Psoas muscle (tissue), 8 donors: ENCODE results near the gene SPIRE2. TPM values are rescaled to one million over a fixed set of nuclear protein-coding genes. Genes with fewer than 3 reads are reported as not detected.
"Not testable (repeated sequence)": the region's sequence is repeated elsewhere in the genome, so short reads cannot be mapped to it uniquely, and the experiment has no call there.

Source experiments
- ATAC-seq, 4 donors: fragments of 200-7000 bp; cut with Tn5 transposase; one replicate each; pipeline ENCODE4 v1.9.1; 2020; ENCODE audit warnings: moderate library complexity in 3 of 4, mild to moderate bottlenecking in 2 of 4
- DNase-seq, 2 donors: peaks; one replicate each; pipeline ENCODE4 v3.0.0-alpha.2; 2020
- H3K27ac ChIP-seq: fragments of 200-600 bp; one replicate; pipeline ENCODE4 v1.8.0; 2022
- H3K27me3 ChIP-seq, 3 donors: fragments of 200-600 bp in 1 of 3; one replicate each; pipeline versions ENCODE4 v1.6.1 to v1.8.0; 2013 to 2022; ENCODE audit warnings: low read length in 2 of 3, mild to moderate bottlenecking in 2 of 3, moderate library complexity in 1 of 3; ENCODE audit not compliant: insufficient read depth in 3 of 3
- H3K36me3 ChIP-seq, 2 donors: fragments of 200-600 bp in 1 of 2; one replicate each; pipeline versions ENCODE4 v1.6.1 to v1.8.0; 2013 to 2022; ENCODE audit warnings: low read depth in 1 of 2, mild to moderate bottlenecking in 1 of 2, moderate library complexity in 1 of 2; ENCODE audit not compliant: insufficient read depth in 1 of 2
- H3K4me1 ChIP-seq: fragments of 200-600 bp; one replicate; pipeline ENCODE4 v1.8.0; 2022
- H3K4me3 ChIP-seq: fragments of 200-600 bp; one replicate; pipeline ENCODE4 v1.8.0; 2022; ENCODE audit warnings: mild to moderate bottlenecking
- H3K9me3 ChIP-seq: fragments of 200-600 bp; one replicate; pipeline ENCODE4 v1.8.0; 2022
- CTCF ChIP-seq: fragments of 200-600 bp; IDR thresholded peaks from one replicate; pipeline ENCODE4 v1.8.0; 2022; ENCODE audit warnings: antibody characterized with exemption
- WGBS, 3 donors: extraction: QIAGEN DNeasy Blood & Tissue Kit; methylation state at CpG; one replicate each; pipeline versions ENCODE4 v1.1.6 to v1.1.7; 2013; 5-methylcytosine and 5-hydroxymethylcytosine counted together
- intact Hi-C, 2 donors: fragments of 100-400 bp; cut with DNase I; formaldehyde crosslinking; loops; one replicate each; pipeline versions ENCODE4 v1.11.0 to v1.14.2; 2022
- polyA plus RNA-seq, 3 donors: library from polyadenylated mRNA; stranded (reverse); fragments of 200-250 nt; gene quantifications; one replicate each; pipeline ENCODE4 v1.2.3, GENCODE V29; 2013
- total RNA-seq, 4 donors: library from RNA; stranded (reverse); fragmentation: NEBNext Ultra II Directional in 2 of 4; extraction: Animal tissue kit (Norgen Biotek cat#: 25700) in 2 of 4; gene quantifications; one replicate each; pipeline versions ENCODE4 v1.2.1 to v1.2.4, GENCODE V29; 2021 to 2023
- donor health status: healthy with polysubstance abuse.
- donor health status: DM: no; HTN: no; CAD: no; lungs with moderate emphysema.
- donor health status: Bipolar disorder and iron deficiency.
- donor health status: healthy.
- donor health status: DM: yes; HTN: yes; CAD: no.
- donor health status: DM: no; HTN: no; CAD: no.
- donor health status: DM: no; HTN: no; CAD: no.
- donor health status: DM: yes; HTN: yes; CAD: no.

SPIRE2 gene
- total and polyA plus RNA-seq, 7 donors = 0.14 to 0.48 (median 0.25) TPM; not detected in 1

GRCh38 chr16:89805136-89805905, 23.0 kb upstream of the SPIRE2 start:
- H3K27me3 ChIP-seq = no peaks in the 10 kb centered on the region
- TF ChIP-seq CTCF = no peak
- ATAC-seq (no peak), DNase-seq (no peak)
- 87 to 91% (median 89%) methylated on average over 15 of the region's 15 CpGs for WGBS, 3 donors
- no peak overlapping the region for H3K27ac ChIP-seq
- H3K4me1 ChIP-seq = no peaks in the 10 kb centered on the region
- no peaks in the 10 kb centered on the region for H3K36me3 ChIP-seq
- H3K4me3 ChIP-seq = no peak overlapping the region
- intact Hi-C loops = no loop called here
- no peaks in the 10 kb centered on the region for H3K9me3 ChIP-seq

- H3K27ac ChIP-seq, intact Hi-C loops, DNase-seq, H3K36me3 ChIP-seq, H3K9me3 ChIP-seq, H3K27me3 ChIP-seq, ATAC-seq, H3K4me3 ChIP-seq, H3K4me1 ChIP-seq: not testable (repeated sequence)
- 82 to 85% (median 83%) methylated on average over 15 of the region's 16 CpGs for WGBS, 3 donors
Measured at GRCh38 chr16:89806589-89807193, 21.6 kb upstream of the SPIRE2 start.

DNA sequence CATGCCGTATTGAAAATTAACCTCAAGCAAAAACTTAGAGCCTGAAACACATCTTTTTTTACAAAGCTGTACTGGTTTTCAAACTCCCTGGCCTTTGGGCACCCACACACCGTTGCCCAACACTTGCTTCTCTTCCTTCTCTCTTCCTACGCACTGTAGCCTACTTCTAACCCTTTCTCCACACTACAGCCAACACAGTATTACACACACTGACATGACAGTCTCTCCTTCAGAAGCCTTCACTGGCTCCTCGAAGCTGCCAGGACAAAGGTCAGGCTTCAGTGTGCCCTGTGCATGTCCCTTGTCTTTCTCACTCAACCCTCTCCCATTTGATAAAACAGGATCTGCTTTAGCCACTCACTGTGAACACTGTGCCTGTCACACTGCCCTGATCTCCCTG, 19.8 kb upstream of the SPIRE2 start:
- ATAC-seq (no peak), DNase-seq (no peak)
- TF ChIP-seq CTCF = no peak
- no peaks in the 10 kb centered on the region for H3K4me1 ChIP-seq
- H3K27me3 ChIP-seq = no peaks in the 10 kb centered on the region
- no peak overlapping the region for H3K27ac ChIP-seq
- no peaks in the 10 kb centered on the region for H3K9me3 ChIP-seq
- intact Hi-C loops = no loop called here
- H3K4me3 ChIP-seq = no peak overlapping the region
- H3K36me3 ChIP-seq = no peaks in the 10 kb centered on the region
- 89 to 93% (median 91%) methylated on average over 3 to 4 of the region's 4 CpGs for WGBS, 3 donors

DNA sequence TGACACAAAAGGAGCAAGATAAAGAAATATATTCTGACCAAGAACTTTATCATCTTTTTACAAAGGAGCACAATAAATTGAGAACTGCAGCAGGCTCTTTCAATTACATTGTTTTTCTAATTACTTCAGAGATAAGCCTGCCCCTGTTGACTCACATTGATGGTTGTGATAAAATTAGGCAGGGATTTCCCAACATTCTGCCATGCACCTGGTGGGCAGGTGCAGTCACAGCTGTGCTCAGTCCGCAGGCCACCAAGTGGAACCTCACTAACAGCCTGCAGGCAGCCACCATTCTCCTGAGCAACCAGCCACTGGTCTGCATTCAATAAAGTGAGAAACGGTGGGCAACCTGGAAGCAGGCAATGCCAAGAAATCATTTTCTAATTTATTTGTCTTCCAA, 17.0 kb upstream of the SPIRE2 start:
- no peak for DNase-seq
- Histone ChIP-seq H3K4me3 (no peak overlapping the region), H3K4me1 (peaks cover 4% of the 10 kb centered on the region), H3K27me3 (peaks cover 0 to 7% (median 0%) of the 10 kb centered on the region in 3 donors), H3K9me3 (no peaks in the 10 kb centered on the region), H3K36me3 (no peaks in the 10 kb centered on the region), H3K27ac (no peak overlapping the region)
- no peak for TF ChIP-seq CTCF
- no peak for ATAC-seq
- 80 to 83% (median 81%) methylated on average over 2 of the region's 2 CpGs for WGBS, 3 donors
- intact Hi-C loops = no loop called here

- intact Hi-C loops = no loop called here
- no peak overlapping the region for H3K27ac ChIP-seq
- H3K4me3 ChIP-seq = peak overlapping the region; percentile 79
- no peak for DNase-seq
- ATAC-seq = no peak
- H3K9me3 ChIP-seq = no peaks in the 10 kb centered on the region
- H3K27me3 ChIP-seq = peaks cover 0 to 7% (median 0%) of the 10 kb centered on the region in 3 donors
- no peaks in the 10 kb centered on the region for H3K36me3 ChIP-seq
- no peak for TF ChIP-seq CTCF
- WGBS, 3 donors = 6 to 8% (median 7%) methylated on average over 48 to 65 of the region's 65 CpGs
- peaks cover 13% of the 10 kb centered on the region for H3K4me1 ChIP-seq
Measured at GRCh38 chr16:89815639-89816348, 12.5 kb upstream of the SPIRE2 start.

DNA sequence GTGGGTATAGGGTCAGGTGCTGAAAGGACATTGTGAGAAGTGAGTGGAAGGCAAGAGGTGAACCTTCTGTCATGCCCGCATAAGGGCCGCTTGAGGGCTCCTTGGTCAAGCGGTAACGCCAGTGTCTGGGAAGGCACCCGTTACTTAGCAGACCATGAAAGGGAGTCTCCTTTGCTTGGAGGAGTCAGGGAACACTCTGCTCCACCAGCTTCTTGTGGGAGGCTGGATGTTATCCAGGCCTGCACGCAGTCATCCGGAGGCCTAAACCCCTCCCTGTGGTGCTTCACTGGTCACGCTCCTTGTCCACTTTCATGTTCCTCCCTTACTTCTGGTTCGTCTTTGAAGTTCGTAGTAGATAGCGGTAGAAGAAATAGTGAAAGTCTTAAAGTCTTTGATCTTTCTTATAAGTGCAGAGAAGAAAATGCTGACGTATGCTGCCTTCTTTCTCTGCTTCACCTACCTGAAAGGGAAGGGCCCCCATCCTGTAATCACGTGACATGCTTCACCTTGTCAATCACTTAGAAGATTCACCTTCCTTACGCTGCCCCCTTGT, 9.3 kb upstream of the SPIRE2 start:
- H3K9me3 ChIP-seq, H3K4me3 ChIP-seq, H3K36me3 ChIP-seq, ATAC-seq, H3K27me3 ChIP-seq, H3K27ac ChIP-seq, DNase-seq, intact Hi-C loops: not testable (repeated sequence)
- WGBS, 3 donors = 85 to 86% (median 86%) methylated on average over 14 of the region's 14 CpGs
- peaks cover 13% of the 10 kb centered on the region for H3K4me1 ChIP-seq

DNA sequence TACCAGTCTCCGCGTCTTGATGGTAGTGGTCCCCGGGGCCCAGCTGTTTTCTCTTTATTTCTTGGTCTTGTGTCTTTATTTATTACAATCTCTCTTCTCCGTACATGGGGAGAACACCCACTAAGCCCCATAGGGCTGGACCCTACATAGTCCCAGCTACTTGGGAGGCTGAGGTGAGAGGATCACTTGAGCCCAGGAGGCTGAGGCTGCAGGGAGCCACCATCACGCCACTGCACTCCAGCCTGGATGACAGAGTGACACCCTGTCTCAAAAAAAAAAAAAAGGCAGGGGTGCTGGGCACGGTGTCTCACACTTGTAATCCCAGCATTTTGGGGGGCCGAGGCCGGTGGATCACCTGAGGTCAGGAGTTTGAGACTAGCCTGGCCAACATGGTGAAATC, 8.8 kb upstream of the SPIRE2 start:
- ATAC-seq, H3K9me3 ChIP-seq, intact Hi-C loops, DNase-seq, H3K27me3 ChIP-seq, H3K36me3 ChIP-seq, H3K4me3 ChIP-seq, H3K27ac ChIP-seq: not testable (repeated sequence)
- peaks cover 13% of the 10 kb centered on the region for H3K4me1 ChIP-seq
- WGBS, 3 donors = 94 to 97% (median 95%) methylated on average over 7 to 8 of the region's 8 CpGs
